ENCODE measurements around the gene XYLT2.

DNA sequence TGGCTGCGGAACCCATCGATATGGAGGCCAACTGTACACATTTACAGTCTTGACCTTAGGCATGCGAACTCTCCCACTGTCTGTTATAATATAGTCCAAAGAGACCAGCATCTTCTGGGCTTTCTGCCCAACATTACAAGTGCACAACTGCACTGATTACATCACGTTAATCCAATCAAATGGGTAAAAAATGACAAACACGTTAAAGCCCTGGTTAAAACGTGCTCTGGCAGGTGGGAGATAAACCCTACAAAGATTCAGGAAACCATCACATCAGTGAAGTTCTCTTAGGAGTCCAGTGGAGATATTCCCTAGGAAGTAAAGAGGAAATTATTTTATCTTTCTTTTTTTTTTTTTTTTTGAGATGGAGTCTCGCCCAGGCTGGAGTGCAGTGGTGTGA is 23.7 kb upstream of the XYLT2 start:
- TF ChIP-seq POLR2A (IDR thresholded peaks at IDR 0.05): no peak
- TF ChIP-seq, protein P1, sequence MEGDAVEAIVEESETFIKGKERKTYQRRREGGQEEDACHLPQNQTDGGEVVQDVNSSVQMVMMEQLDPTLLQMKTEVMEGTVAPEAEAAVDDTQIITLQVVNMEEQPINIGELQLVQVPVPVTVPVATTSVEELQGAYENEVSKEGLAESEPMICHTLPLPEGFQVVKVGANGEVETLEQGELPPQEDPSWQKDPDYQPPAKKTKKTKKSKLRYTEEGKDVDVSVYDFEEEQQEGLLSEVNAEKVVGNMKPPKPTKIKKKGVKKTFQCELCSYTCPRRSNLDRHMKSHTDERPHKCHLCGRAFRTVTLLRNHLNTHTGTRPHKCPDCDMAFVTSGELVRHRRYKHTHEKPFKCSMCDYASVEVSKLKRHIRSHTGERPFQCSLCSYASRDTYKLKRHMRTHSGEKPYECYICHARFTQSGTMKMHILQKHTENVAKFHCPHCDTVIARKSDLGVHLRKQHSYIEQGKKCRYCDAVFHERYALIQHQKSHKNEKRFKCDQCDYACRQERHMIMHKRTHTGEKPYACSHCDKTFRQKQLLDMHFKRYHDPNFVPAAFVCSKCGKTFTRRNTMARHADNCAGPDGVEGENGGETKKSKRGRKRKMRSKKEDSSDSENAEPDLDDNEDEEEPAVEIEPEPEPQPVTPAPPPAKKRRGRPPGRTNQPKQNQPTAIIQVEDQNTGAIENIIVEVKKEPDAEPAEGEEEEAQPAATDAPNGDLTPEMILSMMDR (IDR thresholded peaks at IDR 0.05 in 8 of 11, conservative IDR thresholded peaks at IDR 0.05 in 3 of 11): no peak

Measured in spleen (tissue), 7 donors.